ENCODE results near the gene SEC22C. TPM values are rescaled to one million over a fixed set of nuclear protein-coding genes. Genes with fewer than 3 reads are reported as not detected.

SEC22C gene
- total and polyA plus RNA-seq, 4 donors = 23.3 to 61.4 (median 35.0) TPM

DNA sequence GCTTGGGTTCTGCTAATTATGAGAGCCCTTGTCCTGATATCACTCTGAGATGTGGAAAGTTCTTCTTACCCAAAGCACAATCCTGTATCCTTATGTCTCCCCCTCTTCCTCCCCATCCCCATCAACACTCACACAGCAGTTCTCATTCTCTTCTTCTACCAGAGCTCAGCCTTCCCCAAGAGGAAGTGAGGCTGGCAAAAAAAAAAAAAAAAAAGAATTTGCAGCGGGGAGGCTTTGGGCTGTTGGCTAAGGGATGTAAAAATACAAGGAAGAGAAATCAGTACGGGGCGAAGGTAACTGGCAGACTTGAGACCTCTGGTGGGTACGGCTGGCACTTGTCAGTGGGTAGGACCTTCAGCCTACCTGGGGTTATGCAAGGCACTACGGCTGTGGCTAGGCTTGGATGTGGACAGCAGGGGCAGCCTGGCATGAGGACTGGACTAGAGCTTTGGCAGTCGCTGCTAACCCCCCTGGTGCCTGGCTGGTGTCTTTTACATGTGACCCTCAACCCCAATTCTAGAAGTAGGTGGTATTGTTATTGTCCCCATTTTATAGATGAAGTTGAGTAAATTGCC is 73.9 kb downstream of the SEC22C start:
- TF ChIP-seq, protein P1, sequence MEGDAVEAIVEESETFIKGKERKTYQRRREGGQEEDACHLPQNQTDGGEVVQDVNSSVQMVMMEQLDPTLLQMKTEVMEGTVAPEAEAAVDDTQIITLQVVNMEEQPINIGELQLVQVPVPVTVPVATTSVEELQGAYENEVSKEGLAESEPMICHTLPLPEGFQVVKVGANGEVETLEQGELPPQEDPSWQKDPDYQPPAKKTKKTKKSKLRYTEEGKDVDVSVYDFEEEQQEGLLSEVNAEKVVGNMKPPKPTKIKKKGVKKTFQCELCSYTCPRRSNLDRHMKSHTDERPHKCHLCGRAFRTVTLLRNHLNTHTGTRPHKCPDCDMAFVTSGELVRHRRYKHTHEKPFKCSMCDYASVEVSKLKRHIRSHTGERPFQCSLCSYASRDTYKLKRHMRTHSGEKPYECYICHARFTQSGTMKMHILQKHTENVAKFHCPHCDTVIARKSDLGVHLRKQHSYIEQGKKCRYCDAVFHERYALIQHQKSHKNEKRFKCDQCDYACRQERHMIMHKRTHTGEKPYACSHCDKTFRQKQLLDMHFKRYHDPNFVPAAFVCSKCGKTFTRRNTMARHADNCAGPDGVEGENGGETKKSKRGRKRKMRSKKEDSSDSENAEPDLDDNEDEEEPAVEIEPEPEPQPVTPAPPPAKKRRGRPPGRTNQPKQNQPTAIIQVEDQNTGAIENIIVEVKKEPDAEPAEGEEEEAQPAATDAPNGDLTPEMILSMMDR (IDR thresholded peaks at IDR 0.05; ENCODE audit: control extremely low read depth, extremely low read depth) = no peak
- H3K27ac ChIP-seq (ENCODE audit: low read depth in 1 of 2, low read length in 1 of 2) = peak overlapping the region in 1 of 2 donors; percentile 58

DNA sequence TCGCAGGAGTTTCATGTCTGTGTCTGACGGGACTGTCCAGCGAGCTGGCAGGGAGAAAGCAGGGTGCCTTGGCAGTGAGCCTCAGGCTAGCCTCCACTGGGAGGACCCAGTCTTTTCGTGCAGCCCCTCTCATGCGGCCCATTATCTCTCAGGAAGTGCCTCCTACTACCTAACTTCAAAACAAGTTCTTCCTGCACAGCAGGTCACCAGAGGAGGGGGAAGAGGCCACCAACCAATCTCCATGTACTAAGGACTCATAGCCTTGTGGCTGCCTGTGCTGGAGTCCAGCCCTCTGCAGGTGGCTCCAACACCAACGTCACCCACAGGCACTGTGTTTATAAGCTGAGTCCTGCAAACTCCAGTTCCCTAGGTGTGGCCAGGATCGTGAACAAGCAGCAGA is 74.5 kb downstream of the SEC22C start:
- TF ChIP-seq, protein P1 (IDR thresholded peaks at IDR 0.05; ENCODE audit: control extremely low read depth, extremely low read depth) = no peak
- Histone ChIP-seq H3K27me3 (ENCODE audit: control insufficient read depth in 3 of 3, insufficient read depth in 3 of 3, low read length in 2 of 3) (peaks cover 0 to 7% (median 6%) of the 10 kb centered on the region in 3 donors), H3K9ac (ENCODE audit: insufficient read depth in 1 of 2, low read length in 2 of 2) (no peak overlapping the region), H3K4me3 (no peak overlapping the region), H3K27ac (ENCODE audit: low read depth in 1 of 2, low read length in 1 of 2) (peak overlapping the region in 1 of 2 donors; percentile 58), H3K4me1 (ENCODE audit: control insufficient read depth in 5 of 5, insufficient read depth in 5 of 5, low read length in 5 of 5) (peaks cover 0 to 38% (median 0%) of the 10 kb centered on the region in 5 donors), H3K36me3 (ENCODE audit: control insufficient read depth in 4 of 4, insufficient read depth in 4 of 4, low read length in 4 of 4) (no peaks in the 10 kb centered on the region), H3K9me3 (ENCODE audit: control insufficient read depth in 4 of 4, insufficient read depth in 3 of 4, low read length in 3 of 4) (no peaks in the 10 kb centered on the region)
- WGBS, 2 donors = 29 to 49% methylated on average over 7 of the region's 7 CpGs
- DNase-seq (peak in 2 of 3 donors; percentile 19 to 50), ATAC-seq (ENCODE audit: insufficient read depth, low FRiP score) (no peak)

More for the DNA sequence above, 73.9 kb downstream of the SEC22C start:
- Histone ChIP-seq H3K9me3 (ENCODE audit: control insufficient read depth in 4 of 4, insufficient read depth in 3 of 4, low read length in 3 of 4) (no peaks in the 10 kb centered on the region), H3K4me1 (ENCODE audit: control insufficient read depth in 5 of 5, insufficient read depth in 5 of 5, low read length in 5 of 5) (peaks cover 0 to 38% (median 0%) of the 10 kb centered on the region in 5 donors), H3K4me3 (no peak overlapping the region), H3K36me3 (ENCODE audit: control insufficient read depth in 4 of 4, insufficient read depth in 4 of 4, low read length in 4 of 4) (no peaks in the 10 kb centered on the region), H3K9ac (ENCODE audit: insufficient read depth in 1 of 2, low read length in 2 of 2) (no peak overlapping the region), H3K27me3 (ENCODE audit: control insufficient read depth in 3 of 3, insufficient read depth in 3 of 3, low read length in 2 of 3) (peaks cover 0 to 7% (median 6%) of the 10 kb centered on the region in 3 donors)
- DNase-seq (peak in 1 of 3 donors; percentile 9), ATAC-seq (ENCODE audit: insufficient read depth, low FRiP score) (no peak)
- WGBS, 2 donors = 29 to 41% methylated on average over 6 of the region's 6 CpGs

DNA sequence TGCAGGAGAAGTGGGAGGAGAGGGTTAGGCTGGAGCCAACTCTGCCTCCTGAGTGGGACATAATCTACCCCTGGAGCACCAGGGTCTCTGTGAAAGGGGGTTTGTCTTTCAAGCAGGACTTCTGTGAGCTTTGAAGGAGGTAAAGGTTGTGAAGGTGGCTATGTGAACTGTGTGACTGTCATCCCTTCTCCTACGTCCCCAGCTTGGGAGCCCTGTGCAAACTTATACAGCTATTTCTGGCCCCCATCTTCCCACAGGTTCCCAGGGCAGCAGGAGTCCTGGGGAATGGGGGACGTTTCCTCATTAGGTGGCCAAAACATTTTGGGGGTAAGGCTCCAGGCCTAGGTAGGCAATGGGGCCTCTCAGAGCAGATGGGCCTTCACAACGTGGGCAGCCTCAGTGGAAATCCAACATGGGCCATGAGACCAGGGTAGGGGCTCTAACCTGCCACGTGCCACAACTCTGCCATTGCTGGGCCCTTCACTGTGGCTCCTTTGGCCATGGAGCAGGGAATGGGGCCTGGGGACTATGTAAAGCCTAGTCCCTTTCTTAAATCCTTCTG is 75.8 kb downstream of the SEC22C start:
- H3K4me1 ChIP-seq (ENCODE audit: control insufficient read depth in 5 of 5, insufficient read depth in 5 of 5, low read length in 5 of 5) = peaks cover 0 to 38% (median 0%) of the 10 kb centered on the region in 5 donors
- 75 to 83% methylated on average over 4 of the region's 4 CpGs for WGBS, 2 donors
- TF ChIP-seq, protein P1 (IDR thresholded peaks at IDR 0.05; ENCODE audit: control extremely low read depth, extremely low read depth) = no peak
- H3K36me3 ChIP-seq (ENCODE audit: control insufficient read depth in 4 of 4, insufficient read depth in 4 of 4, low read length in 4 of 4) = no peaks in the 10 kb centered on the region
- peak overlapping the region in 1 of 2 donors; percentile 75 for H3K27ac ChIP-seq (ENCODE audit: low read depth in 1 of 2, low read length in 1 of 2)
- no peaks in the 10 kb centered on the region for H3K9me3 ChIP-seq (ENCODE audit: control insufficient read depth in 4 of 4, insufficient read depth in 3 of 4, low read length in 3 of 4)
- H3K4me3 ChIP-seq = no peak overlapping the region
- DNase-seq (peak in 1 of 3 donors; percentile 3), ATAC-seq (ENCODE audit: insufficient read depth, low FRiP score) (no peak)
- H3K9ac ChIP-seq (ENCODE audit: insufficient read depth in 1 of 2, low read length in 2 of 2) = no peak overlapping the region
- H3K27me3 ChIP-seq (ENCODE audit: control insufficient read depth in 3 of 3, insufficient read depth in 3 of 3, low read length in 2 of 3) = peaks cover 0 to 15% (median 10%) of the 10 kb centered on the region in 3 donors
